ENCODE results near the gene CYP4F8.

DNA sequence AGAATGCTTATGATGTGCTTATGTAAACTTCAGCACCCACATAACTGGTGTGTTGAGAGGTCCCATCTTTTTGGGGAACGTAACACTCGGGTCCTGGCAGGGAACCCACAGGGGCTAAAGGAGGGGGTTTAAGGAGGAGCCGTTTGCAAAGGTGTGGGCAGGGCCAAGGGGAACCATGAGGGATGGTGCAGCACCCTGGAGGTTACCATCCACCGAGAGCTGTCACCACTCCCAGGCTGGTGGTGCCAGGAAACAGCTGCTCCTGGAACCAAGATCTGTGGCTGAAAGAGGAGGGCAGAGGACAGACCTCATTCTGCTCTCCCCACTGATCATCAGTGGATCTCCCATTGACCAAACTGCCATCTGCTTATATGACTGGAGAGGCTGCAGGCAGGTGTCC is 23.2 kb upstream of the CYP4F8 start:
- TF ChIP-seq POLR2A (IDR thresholded peaks at IDR 0.05) (no peak), POLR2AphosphoS5 (IDR thresholded peaks at IDR 0.05) (no peak)
- TF ChIP-seq, protein P1, sequence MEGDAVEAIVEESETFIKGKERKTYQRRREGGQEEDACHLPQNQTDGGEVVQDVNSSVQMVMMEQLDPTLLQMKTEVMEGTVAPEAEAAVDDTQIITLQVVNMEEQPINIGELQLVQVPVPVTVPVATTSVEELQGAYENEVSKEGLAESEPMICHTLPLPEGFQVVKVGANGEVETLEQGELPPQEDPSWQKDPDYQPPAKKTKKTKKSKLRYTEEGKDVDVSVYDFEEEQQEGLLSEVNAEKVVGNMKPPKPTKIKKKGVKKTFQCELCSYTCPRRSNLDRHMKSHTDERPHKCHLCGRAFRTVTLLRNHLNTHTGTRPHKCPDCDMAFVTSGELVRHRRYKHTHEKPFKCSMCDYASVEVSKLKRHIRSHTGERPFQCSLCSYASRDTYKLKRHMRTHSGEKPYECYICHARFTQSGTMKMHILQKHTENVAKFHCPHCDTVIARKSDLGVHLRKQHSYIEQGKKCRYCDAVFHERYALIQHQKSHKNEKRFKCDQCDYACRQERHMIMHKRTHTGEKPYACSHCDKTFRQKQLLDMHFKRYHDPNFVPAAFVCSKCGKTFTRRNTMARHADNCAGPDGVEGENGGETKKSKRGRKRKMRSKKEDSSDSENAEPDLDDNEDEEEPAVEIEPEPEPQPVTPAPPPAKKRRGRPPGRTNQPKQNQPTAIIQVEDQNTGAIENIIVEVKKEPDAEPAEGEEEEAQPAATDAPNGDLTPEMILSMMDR (IDR thresholded peaks at IDR 0.05 in 8 of 11, conservative IDR thresholded peaks at IDR 0.05 in 3 of 11), result no peak

All from spleen (tissue), 7 donors.